PC-9 (cell line): ENCODE results near the gene AASS. TPM values are rescaled to one million over a fixed set of nuclear protein-coding genes. Genes with fewer than 3 reads are reported as not detected.
A peak's percentile ranks its signal among the peaks of the same experiment; 100 is the strongest.

ENCODE experiments used
- BruUV-seq: library from RNA; stranded (reverse); fragments of 400-500 nt; replicated peaks from 2 replicates; lab custom pipeline; 2021; lab: Mats Ljungman, UMichigan
- CTCF ChIA-PET: fragments of 300-600 bp; sonication (Branson Sonifier 250); formaldehyde crosslinking; loops from one replicate; lab custom pipeline; 2022; ENCODE audit warnings: antibody characterized with exemption; lab: Charles Lee
- POLR2A ChIA-PET: fragments of 300-600 bp; sonication (Branson Sonifier 250); formaldehyde crosslinking; loops from one replicate; lab custom pipeline; 2022; ENCODE audit warnings: antibody characterized with exemption; ENCODE audit not compliant: unreplicated experiment; lab: Charles Lee
- DNase-seq, 2 experiments: peaks; one replicate each; pipeline versions ENCODE4 v3.0.0 to v3.0.0-alpha.2; 2015 to 2022; ENCODE audit warnings: mixed read lengths in 1 of 2
- H2AFZ ChIP-seq: fragments of 200-600 bp; sonication (generic); 2 replicates; pipeline ENCODE4 v1.8.1; 2017; ENCODE audit warnings: antibody characterized with exemption
- H3F3A ChIP-seq: fragments of 200-600 bp; sonication (generic); 2 replicates; pipeline ENCODE4 v1.8.1; 2017; ENCODE audit warnings: antibody characterized with exemption, mild to moderate bottlenecking, low read depth; ENCODE audit not compliant: insufficient read depth
- H3K27ac ChIP-seq: fragments of 200-600 bp; sonication (generic); 2 replicates; pipeline ENCODE4 v1.6.1; 2016; ENCODE audit warnings: mixed run types
- H3K27me3 ChIP-seq: fragments of 200-600 bp; sonication (generic); 2 replicates; pipeline ENCODE4 v1.6.1; 2016; ENCODE audit warnings: low read depth, mixed run types; ENCODE audit not compliant: insufficient read depth
- H3K36me3 ChIP-seq: fragments of 200-600 bp; sonication (generic); 2 replicates; pipeline ENCODE4 v1.6.1; 2016; ENCODE audit warnings: low read depth, mixed run types
- H3K4me1 ChIP-seq: fragments of 200-600 bp; sonication (generic); replicated peaks from 2 replicates; pipeline ENCODE4 v1.6.1; 2016; ENCODE audit warnings: mixed run types; ENCODE audit not compliant: insufficient read depth
- H3K4me2 ChIP-seq: fragments of 200-600 bp; sonication (generic); 2 replicates; pipeline ENCODE4 v1.6.1; 2017; ENCODE audit warnings: mixed run types
- H3K4me3 ChIP-seq: fragments of 200-600 bp; sonication (generic); 2 replicates; pipeline ENCODE4 v1.6.1; 2016; ENCODE audit warnings: mixed run types
- H3K79me2 ChIP-seq: fragments of 200-600 bp; sonication (generic); 2 replicates; pipeline ENCODE4 v1.6.1; 2017; ENCODE audit warnings: low read depth, mixed run types
- H3K9me2 ChIP-seq: fragments of 200-600 bp; sonication (generic); 2 replicates; pipeline ENCODE4 v1.8.1; 2017; ENCODE audit warnings: mild to moderate bottlenecking; ENCODE audit not compliant: insufficient read depth
- H3K9me3 ChIP-seq: fragments of 200-600 bp; sonication (generic); 2 replicates; pipeline ENCODE4 v1.8.1; 2016; ENCODE audit warnings: low read depth; ENCODE audit not compliant: insufficient read depth
- H4K20me1 ChIP-seq: fragments of 200-600 bp; sonication (generic); 2 replicates; pipeline ENCODE4 v1.8.1; 2017; ENCODE audit not compliant: insufficient read depth
- EZH2 ChIP-seq: fragments of 200-600 bp; sonication (generic); IDR thresholded peaks from 2 replicates; pipeline ENCODE4 v1.8.0; 2017; ENCODE audit warnings: antibody characterized with exemption, low read depth
- intact Hi-C: fragments of 100-400 bp; cut with micrococcal nuclease; formaldehyde crosslinking; loops from one replicate; pipeline ENCODE4 v1.10.0; 2022; ENCODE audit not compliant: unreplicated experiment
- total RNA-seq: library from RNA; stranded (reverse); gene quantifications from 2 replicates; pipeline ENCODE4 v1.2.3, GENCODE V29; 2021
- TF ChIP-seq, protein P1 (sequence below): fragments of 200-600 bp; sonication (generic); conservative IDR thresholded peaks from 2 replicates; pipeline ENCODE4 v1.6.1; 2017; ENCODE audit warnings: mixed run types, antibody characterized with exemption, mild to moderate bottlenecking, moderate library complexity

The AASS gene
- total RNA-seq, 1 experiment from 2014 or later, result 8.5 TPM

- Histone ChIP-seq H3K9me3 (no peaks in the 10 kb centered on the region), H3K4me2 (no peak overlapping the region), H3F3A (no peaks in the 10 kb centered on the region), H2AFZ (no peak overlapping the region), H4K20me1 (no peaks in the 10 kb centered on the region), H3K4me1 (no peaks in the 10 kb centered on the region), H3K27ac (no peak overlapping the region), H3K27me3 (no peaks in the 10 kb centered on the region), H3K9me2 (no peaks in the 10 kb centered on the region), H3K79me2 (no peaks in the 10 kb centered on the region), H3K4me3 (no peak overlapping the region), H3K36me3 (no peaks in the 10 kb centered on the region)
- TF ChIP-seq, protein P1, sequence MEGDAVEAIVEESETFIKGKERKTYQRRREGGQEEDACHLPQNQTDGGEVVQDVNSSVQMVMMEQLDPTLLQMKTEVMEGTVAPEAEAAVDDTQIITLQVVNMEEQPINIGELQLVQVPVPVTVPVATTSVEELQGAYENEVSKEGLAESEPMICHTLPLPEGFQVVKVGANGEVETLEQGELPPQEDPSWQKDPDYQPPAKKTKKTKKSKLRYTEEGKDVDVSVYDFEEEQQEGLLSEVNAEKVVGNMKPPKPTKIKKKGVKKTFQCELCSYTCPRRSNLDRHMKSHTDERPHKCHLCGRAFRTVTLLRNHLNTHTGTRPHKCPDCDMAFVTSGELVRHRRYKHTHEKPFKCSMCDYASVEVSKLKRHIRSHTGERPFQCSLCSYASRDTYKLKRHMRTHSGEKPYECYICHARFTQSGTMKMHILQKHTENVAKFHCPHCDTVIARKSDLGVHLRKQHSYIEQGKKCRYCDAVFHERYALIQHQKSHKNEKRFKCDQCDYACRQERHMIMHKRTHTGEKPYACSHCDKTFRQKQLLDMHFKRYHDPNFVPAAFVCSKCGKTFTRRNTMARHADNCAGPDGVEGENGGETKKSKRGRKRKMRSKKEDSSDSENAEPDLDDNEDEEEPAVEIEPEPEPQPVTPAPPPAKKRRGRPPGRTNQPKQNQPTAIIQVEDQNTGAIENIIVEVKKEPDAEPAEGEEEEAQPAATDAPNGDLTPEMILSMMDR, result no peak
- TF ChIP-seq EZH2, result no peak
- intact Hi-C loops, result no loop called here
- CTCF ChIA-PET, result no interaction called here
- POLR2A ChIA-PET, result no interaction called here
- DNase-seq, result no peak
- BruUV-seq, result no TSS peak
Measured at GRCh38 chr7:122132341-122132740, 11.7 kb downstream of the AASS start.

DNA sequence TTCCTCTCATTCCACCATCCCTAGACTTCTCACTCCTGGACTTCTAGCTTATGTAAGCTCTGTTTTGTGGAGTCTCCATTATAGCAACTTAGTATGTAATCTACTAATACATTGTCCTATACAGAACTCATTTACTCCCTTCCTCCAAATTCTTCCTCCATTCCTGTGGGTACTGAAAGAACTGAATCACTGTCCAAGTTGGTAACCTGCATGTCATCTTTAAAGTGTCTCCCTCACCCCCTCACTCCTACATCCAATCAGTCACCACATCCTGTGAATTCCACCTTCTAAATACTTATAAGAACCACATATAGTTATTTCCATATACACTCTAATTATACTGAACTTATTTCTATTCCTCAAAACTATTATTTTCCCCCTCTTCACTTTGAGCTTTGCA lies 20.3 kb downstream of the AASS start:
- H3K9me3 ChIP-seq, result no peaks in the 10 kb centered on the region
- TF ChIP-seq, protein P1, result no peak
- no peak for TF ChIP-seq EZH2
- no peak overlapping the region for H3K4me2 ChIP-seq
- POLR2A ChIA-PET, result no interaction called here
- CTCF ChIA-PET, result interaction anchor here (0.5 to 0.6 kb wide), 2 partner anchors 942 to 1411 kb away, joined by 3 to 6 read pairs; no protein-coding TSS in a partner anchor
- no peak overlapping the region for H3K4me3 ChIP-seq
- H3K36me3 ChIP-seq, result no peaks in the 10 kb centered on the region
- H4K20me1 ChIP-seq, result no peaks in the 10 kb centered on the region
- no peak overlapping the region for H3K27ac ChIP-seq
- DNase-seq, result no peak
- no peaks in the 10 kb centered on the region for H3F3A ChIP-seq
- H3K79me2 ChIP-seq, result no peaks in the 10 kb centered on the region
- intact Hi-C loops, result no loop called here
- no TSS peak for BruUV-seq
- H3K9me2 ChIP-seq, result no peaks in the 10 kb centered on the region
- no peaks in the 10 kb centered on the region for H3K4me1 ChIP-seq
- no peaks in the 10 kb centered on the region for H3K27me3 ChIP-seq
- H2AFZ ChIP-seq, result peak overlapping the region; percentile 48; the same call in 1 of the 2 replicates

- Histone ChIP-seq H3K4me1 (no peaks in the 10 kb centered on the region), H3K27ac (no peak overlapping the region), H3K4me3 (no peak overlapping the region), H4K20me1 (no peaks in the 10 kb centered on the region), H3K4me2 (no peak overlapping the region), H3K9me2 (no peaks in the 10 kb centered on the region), H3K9me3 (no peaks in the 10 kb centered on the region), H2AFZ (peak overlapping the region; percentile 8; the same call in 1 of the 2 replicates), H3K79me2 (no peaks in the 10 kb centered on the region), H3F3A (no peaks in the 10 kb centered on the region), H3K36me3 (no peaks in the 10 kb centered on the region), H3K27me3 (no peaks in the 10 kb centered on the region)
- DNase-seq, result no peak
- TF ChIP-seq, protein P1, result no peak
- no peak for TF ChIP-seq EZH2
- ChIA-PET POLR2A (no interaction called here), CTCF (no interaction called here)
- no TSS peak for BruUV-seq
- intact Hi-C loops, result no loop called here
Measured at GRCh38 chr7:122118757-122119156, 25.3 kb downstream of the AASS start.
